IMR-90 (cell line): ENCODE data around the gene TSPAN19. TPM values are rescaled to one million over a fixed set of nuclear protein-coding genes. Genes with fewer than 3 reads are reported as not detected.

Experiments used
- ATAC-seq: fragments of 200-7000 bp; cut with Tn5 transposase; 2 replicates; pipeline ENCODE4 v1.9.1; 2020; ENCODE audit warnings: low read depth, mild to moderate bottlenecking, moderate library complexity
- BruUV-seq: library from RNA; stranded (reverse); fragments of 400-500 nt; replicated peaks from 2 replicates; lab custom pipeline; 2021; lab: Mats Ljungman, UMichigan
- CTCF ChIA-PET: fragments of 300-600 bp; formaldehyde crosslinking; extraction: SDS; loops from one replicate; lab custom pipeline; 2021; ENCODE audit warnings: antibody characterized with exemption; lab: Yijun Ruan, JAX
- POLR2A ChIA-PET: fragments of 300-600 bp; sonication (Branson Sonifier 250); formaldehyde crosslinking; loops from one replicate; lab custom pipeline; 2022; ENCODE audit warnings: antibody characterized with exemption; ENCODE audit not compliant: unreplicated experiment; lab: Charles Lee
- DNase-seq: peaks from one replicate; pipeline ENCODE4 v3.0.0; 2013
- H2AFZ ChIP-seq: replicated peaks from 2 replicates; pipeline ENCODE3; 2013; ENCODE audit warnings: low read length, mild to moderate bottlenecking; ENCODE audit not compliant: poor library complexity
- H2AK5ac ChIP-seq: 2 replicates; pipeline ENCODE4 v1.6.1; 2013; ENCODE audit warnings: low read depth, low read length, inconsistent platforms
- H2AK9ac ChIP-seq: replicated peaks from 2 replicates; pipeline ENCODE3; 2013; ENCODE audit warnings: mild to moderate bottlenecking, low read depth, low read length, moderate library complexity; ENCODE audit not compliant: poor library complexity
- H2BK120ac ChIP-seq: 2 replicates; pipeline ENCODE4 v1.6.1; 2013; ENCODE audit warnings: low read depth, low read length, inconsistent platforms
- H2BK15ac ChIP-seq: 3 replicates; pipeline ENCODE4 v1.6.1; 2013; ENCODE audit warnings: low read depth, low read length, inconsistent platforms
- H2BK20ac ChIP-seq: 2 replicates; pipeline ENCODE4 v1.6.1; 2013; ENCODE audit warnings: low read depth, mild to moderate bottlenecking, inconsistent platforms, low read length, moderate library complexity
- H2BK5ac ChIP-seq: 2 replicates; pipeline ENCODE4 v1.6.1; 2013; ENCODE audit warnings: mild to moderate bottlenecking, low read depth, low read length, inconsistent platforms; ENCODE audit not compliant: poor library complexity, severe bottlenecking
- H3K14ac ChIP-seq: replicated peaks from 2 replicates; pipeline ENCODE4 v1.6.1; 2013; ENCODE audit warnings: low read depth, low read length, inconsistent platforms
- H3K18ac ChIP-seq: 2 replicates; pipeline ENCODE4 v1.6.1; 2013; ENCODE audit warnings: low read depth, low read length, control low read depth
- H3K23ac ChIP-seq: 2 replicates; pipeline ENCODE4 v1.6.1; 2013; ENCODE audit warnings: low read depth, low read length, inconsistent platforms
- H3K27ac ChIP-seq: 2 replicates; pipeline ENCODE4 v1.5.1; 2013; ENCODE audit warnings: mild to moderate bottlenecking, control low read depth, low read length; ENCODE audit not compliant: insufficient read depth
- H3K27me3 ChIP-seq: 2 replicates; pipeline ENCODE4 v1.6.1; 2013; ENCODE audit warnings: low read length; ENCODE audit not compliant: control insufficient read depth, insufficient read depth
- H3K36me3 ChIP-seq: 2 replicates; pipeline ENCODE4 v1.6.1; 2013; ENCODE audit warnings: low read length, mixed read lengths; ENCODE audit not compliant: control insufficient read depth, insufficient read depth
- H3K4ac ChIP-seq: 2 replicates; pipeline ENCODE4 v1.6.1; 2013; ENCODE audit warnings: low read depth, low read length, inconsistent platforms
- H3K4me1 ChIP-seq: 2 replicates; pipeline ENCODE4 v1.6.1; 2013; ENCODE audit warnings: low read length, mixed read lengths; ENCODE audit not compliant: control insufficient read depth, insufficient read depth
- H3K4me2 ChIP-seq: 2 replicates; pipeline ENCODE4 v1.6.1; 2013; ENCODE audit warnings: low read depth, mild to moderate bottlenecking, control low read depth, low read length, moderate library complexity
- H3K4me3 ChIP-seq: 2 replicates; pipeline ENCODE4 v1.5.1; 2013; ENCODE audit warnings: low read depth, mild to moderate bottlenecking, control low read depth, low read length, moderate library complexity; ENCODE audit not compliant: insufficient read depth
- H3K56ac ChIP-seq: 2 replicates; pipeline ENCODE4 v1.6.1; 2013; ENCODE audit warnings: low read length, inconsistent platforms; ENCODE audit not compliant: insufficient read depth; ENCODE audit errors: extremely low read depth
- H3K79me1 ChIP-seq, 2 experiments: 2 replicates each; pipeline ENCODE4 v1.6.1; 2013; ENCODE audit warnings: low read length in 2 of 2, inconsistent platforms in 1 of 2, low read depth in 1 of 2
- H3K9ac ChIP-seq: 2 replicates; pipeline ENCODE4 v1.6.1; 2013; ENCODE audit warnings: low read depth, low read length, control low read depth
- H3K9me1 ChIP-seq: 2 replicates; pipeline ENCODE4 v1.6.1; 2013; ENCODE audit warnings: low read length, inconsistent platforms; ENCODE audit not compliant: insufficient read depth
- H3K9me3 ChIP-seq: 2 replicates; pipeline ENCODE4 v1.6.1; 2013; ENCODE audit warnings: low read length; ENCODE audit not compliant: control insufficient read depth, insufficient read depth
- H4K20me1 ChIP-seq: 2 replicates; pipeline ENCODE4 v1.6.1; 2013; ENCODE audit warnings: low read length, inconsistent platforms; ENCODE audit not compliant: insufficient read depth
- H4K5ac ChIP-seq: 2 replicates; pipeline ENCODE4 v1.6.1; 2013; ENCODE audit warnings: mild to moderate bottlenecking, low read depth, low read length, control low read depth
- H4K8ac ChIP-seq, 2 experiments: 2 replicates each; pipeline ENCODE4 v1.6.1; 2013; ENCODE audit warnings: low read depth in 2 of 2, low read length in 2 of 2, control low read depth in 1 of 2, inconsistent platforms in 1 of 2
- H4K91ac ChIP-seq: 2 replicates; pipeline ENCODE4 v1.6.1; 2013; ENCODE audit warnings: low read depth, low read length, inconsistent platforms; ENCODE audit not compliant: insufficient read depth
- BHLHE40 ChIP-seq: fragments of 150-350 bp; IDR thresholded peaks from 2 replicates; pipeline ENCODE4 v1.6.1; 2016; ENCODE audit warnings: mild to moderate bottlenecking, low read depth, low read length
- CHD1 ChIP-seq: IDR thresholded peaks from 2 replicates; pipeline ENCODE4 v1.6.1; 2012; ENCODE audit warnings: low read depth, low read length, improper control_type of control experiment
- CTCF ChIP-seq: conservative IDR thresholded peaks from 2 replicates; pipeline ENCODE4 v1.5.1; 2012; ENCODE audit warnings: mild to moderate bottlenecking, low read depth, low read length, improper control_type of control experiment
- FOS ChIP-seq: fragments of 150-350 bp; IDR thresholded peaks from 2 replicates; pipeline ENCODE4 v1.6.1; 2016; ENCODE audit warnings: low read depth, low read length
- NFE2L2 ChIP-seq: fragments of 150-350 bp; IDR thresholded peaks from 2 replicates; pipeline ENCODE4 v1.6.1; 2016; ENCODE audit warnings: low read depth, mild to moderate bottlenecking, low read length
- SMC3 ChIP-seq: fragments of 150-350 bp; IDR thresholded peaks from 2 replicates; pipeline ENCODE4 v1.6.1; 2016; ENCODE audit warnings: low read depth, mild to moderate bottlenecking, antibody characterized with exemption, low read length, moderate library complexity
- WGBS, 2 experiments: methylation state at CpG; one replicate each; pipeline versions ENCODE4 v1.1.5 to v1.1.7; 2013; ENCODE audit warnings: missing lambda C conversion rate in 2 of 2; ENCODE audit not compliant: insufficient read length in 1 of 2; ENCODE audit errors: extremely low coverage in 2 of 2; 5-methylcytosine and 5-hydroxymethylcytosine counted together
- dilution Hi-C: fragments of 300-500 bp; cut with HindIII; formaldehyde crosslinking; loops from one replicate; pipeline ENCODE4 v1.14.3; 2018; ENCODE audit warnings: low sequenced_read_pairs; ENCODE audit not compliant: unreplicated experiment
- in situ Hi-C: fragments of 300-500 bp; cut with MboI; formaldehyde crosslinking; loops from 3 replicates; pipeline ENCODE4 v1.14.3; 2019; ENCODE audit warnings: low sequenced_read_pairs, inconsistent platforms, mixed read lengths
- intact Hi-C: fragments of 100-400 bp; cut with micrococcal nuclease; formaldehyde crosslinking; loops from 2 replicates; pipeline ENCODE4 v1.10.0; 2022
- polyA plus RNA-seq, 3 experiments: library from polyadenylated mRNA; depleted of rRNA; stranded (reverse); fragments of >200 nt; gene quantifications; 2 replicates each; pipeline ENCODE4 v1.2.3, GENCODE V29; 2012; ENCODE audit warnings: low replicate concordance in 1 of 3
- total RNA-seq: library from RNA; depleted of rRNA; stranded (reverse); fragments of >200 nt; gene quantifications from 2 replicates; pipeline ENCODE4 v1.2.3, GENCODE V29; 2012; rRNA removed

Gene TSPAN19
- total and polyA plus RNA-seq, 2 of the 4 experiments (the other 2 are of a cell fraction): not detected

- H2AFZ ChIP-seq: no peak overlapping the region
- H3K79me1 ChIP-seq: no peaks in the 10 kb centered on the region
- dilution Hi-C loops (no loop called here), intact Hi-C loops (no loop called here), in situ Hi-C loops (no loop called here)
- H4K5ac ChIP-seq: no peak overlapping the region
- no peak overlapping the region for H3K18ac ChIP-seq
- H3K27me3 ChIP-seq: no peaks in the 10 kb centered on the region
- H3K9me1 ChIP-seq: no peaks in the 10 kb centered on the region
- H4K8ac ChIP-seq: no peak overlapping the region
- POLR2A ChIA-PET: no interaction called here
- H3K27ac ChIP-seq: no peak overlapping the region
- no peak overlapping the region for H3K4me3 ChIP-seq
- DNase-seq (no peak), ATAC-seq (no peak)
- H3K4me2 ChIP-seq: no peak overlapping the region
- no peak overlapping the region for H2BK5ac ChIP-seq
- no peak for TF ChIP-seq SMC3
- no peak for TF ChIP-seq FOS
- TF ChIP-seq BHLHE40: no peak
- TF ChIP-seq CTCF: no peak
- no peak for TF ChIP-seq CHD1
- TF ChIP-seq NFE2L2: no peak
- H3K23ac ChIP-seq: no peak overlapping the region
- H4K91ac ChIP-seq: no peak overlapping the region
- no peaks in the 10 kb centered on the region for H4K20me1 ChIP-seq
- no peaks in the 10 kb centered on the region for H3K36me3 ChIP-seq
- H2AK9ac ChIP-seq: no peak overlapping the region
- H2BK20ac ChIP-seq: no peak overlapping the region
- H3K14ac ChIP-seq: no peak overlapping the region
- H3K4ac ChIP-seq: no peak overlapping the region
- no peak overlapping the region for H3K9ac ChIP-seq
- no peaks in the 10 kb centered on the region for H3K9me3 ChIP-seq
- no peak overlapping the region for H3K56ac ChIP-seq
- no peak overlapping the region for H2BK120ac ChIP-seq
- H2AK5ac ChIP-seq: no peak overlapping the region
- H3K4me1 ChIP-seq: no peaks in the 10 kb centered on the region
- CTCF ChIA-PET: no interaction called here
- H2BK15ac ChIP-seq: no peak overlapping the region
- no CpG with 5 or more reads among the region's 3 CpGs for WGBS, 2 experiments
- BruUV-seq: no TSS peak
Observed at GRCh38 chr12:84969226-84969625, 66.9 kb downstream of the TSPAN19 start.

Other genes with a start within 250 kb of the TSPAN19 start
- gene SLC6A15, start 123.5 kb downstream of the TSPAN19 start, total RNA-seq: 0.72 and 1.4 TPM in 2 replicates
- gene SLC6A15, start 123.5 kb downstream of the TSPAN19 start, polyA plus RNA-seq (2012; rRNA removed): 0.22 and 0.32 TPM in 2 replicates
- gene LRRIQ1, start 74 bp upstream of the TSPAN19 start, total RNA-seq: under 0.01 and 0.28 TPM in 2 replicates
- gene LRRIQ1, start 74 bp upstream of the TSPAN19 start, polyA plus RNA-seq (2012; rRNA removed): 0.05 TPM in 1 of 2 replicates, not detected in the other
- gene ALX1, start 243.9 kb upstream of the TSPAN19 start, total RNA-seq: not detected in 2 replicates
- gene ALX1, start 243.9 kb upstream of the TSPAN19 start, polyA plus RNA-seq (2012; rRNA removed): not detected in 2 replicates